ENCODE measurements around the gene EXT2. TPM values are rescaled to one million over a fixed set of nuclear protein-coding genes. Genes with fewer than 3 reads are reported as not detected.

EXT2 gene
- total RNA-seq, 1 experiment from 2014 or later, result 42.9 TPM

- Histone ChIP-seq H3K27me3 (ENCODE audit: insufficient read depth, low read length) (no peaks in the 10 kb centered on the region), H2BK120ac (ENCODE audit: low read depth, low read length, poor library complexity, severe bottlenecking) (no peak overlapping the region), H2BK15ac (ENCODE audit: low read depth, low read length) (no peak overlapping the region), H3K14ac (ENCODE audit: insufficient read depth, low read length) (no peak overlapping the region), H3K23ac (ENCODE audit: insufficient read length, low read depth, low read length) (no peak overlapping the region), H3K79me2 (ENCODE audit: insufficient read depth, low read length) (no peaks in the 10 kb centered on the region), H4K91ac (ENCODE audit: insufficient read length, low read depth, low read length) (no peak overlapping the region), H3K4ac (ENCODE audit: low read depth, low read length) (no peak overlapping the region), H4K5ac (ENCODE audit: insufficient read length, low read depth, low read length) (no peak overlapping the region), H3T11ph (ENCODE audit: low read length) (no peak overlapping the region), H2BK20ac (ENCODE audit: low read depth, low read length, poor library complexity, severe bottlenecking) (no peak overlapping the region), H3K27ac (ENCODE audit: insufficient read length, low read depth, low read length) (no peak overlapping the region), H3K18ac (ENCODE audit: insufficient read length, low read depth, low read length) (no peak overlapping the region), H2BK5ac (ENCODE audit: insufficient read length, low read length) (no peak overlapping the region), H3K4me2 (ENCODE audit: insufficient read depth, insufficient read length, low read length) (no peak overlapping the region), H3K9me3 (ENCODE audit: control insufficient read depth, low read depth, low read length) (no peaks in the 10 kb centered on the region), H4K20me1 (ENCODE audit: control insufficient read depth, insufficient read depth, insufficient read length) (no peaks in the 10 kb centered on the region), H3K9ac (ENCODE audit: extremely low read depth, insufficient read length, low read length) (no peak overlapping the region), H3K56ac (ENCODE audit: insufficient read length, low read depth, low read length) (no peak overlapping the region), H3K23me2 (ENCODE audit: insufficient read length, low read depth, low read length, poor library complexity, severe bottlenecking) (no peaks in the 10 kb centered on the region), H2BK12ac (ENCODE audit: insufficient read length, low read depth, low read length) (no peak overlapping the region), H3K79me1 (ENCODE audit: insufficient read depth, low read depth, low read length, poor library complexity, severe bottlenecking) (no peaks in the 10 kb centered on the region), H3K4me1 (ENCODE audit: insufficient read depth, low read length) (no peaks in the 10 kb centered on the region), H2AK5ac (ENCODE audit: insufficient read length, low read length) (no peak overlapping the region), H4K8ac (replicated peaks; ENCODE audit: insufficient read length, low read depth, low read length) (no peak overlapping the region), H2AFZ (ENCODE audit: low read length) (no peak overlapping the region)
- DNase-seq, result no peak
- H3K36me3 Mint-ChIP-seq (ENCODE audit: insufficient read depth in 1 of 3, low read depth in 3 of 3), result no peaks in the 10 kb centered on the region
- H3K4me1 Mint-ChIP-seq, result peaks cover 4 to 8% of the 10 kb centered on the region in 2 experiments; a peak in 3 of 4 replicates
- H3K27me3 Mint-ChIP-seq (ENCODE audit: low read depth), result peaks cover 10% of the 10 kb centered on the region
- no CpG with 5 or more reads among the region's 6 CpGs for WGBS (ENCODE audit: extremely low coverage, insufficient read length, low lambda C conversion rate)
- no peaks in the 10 kb centered on the region for H3K9me3 Mint-ChIP-seq
- TF ChIP-seq, protein P1, sequence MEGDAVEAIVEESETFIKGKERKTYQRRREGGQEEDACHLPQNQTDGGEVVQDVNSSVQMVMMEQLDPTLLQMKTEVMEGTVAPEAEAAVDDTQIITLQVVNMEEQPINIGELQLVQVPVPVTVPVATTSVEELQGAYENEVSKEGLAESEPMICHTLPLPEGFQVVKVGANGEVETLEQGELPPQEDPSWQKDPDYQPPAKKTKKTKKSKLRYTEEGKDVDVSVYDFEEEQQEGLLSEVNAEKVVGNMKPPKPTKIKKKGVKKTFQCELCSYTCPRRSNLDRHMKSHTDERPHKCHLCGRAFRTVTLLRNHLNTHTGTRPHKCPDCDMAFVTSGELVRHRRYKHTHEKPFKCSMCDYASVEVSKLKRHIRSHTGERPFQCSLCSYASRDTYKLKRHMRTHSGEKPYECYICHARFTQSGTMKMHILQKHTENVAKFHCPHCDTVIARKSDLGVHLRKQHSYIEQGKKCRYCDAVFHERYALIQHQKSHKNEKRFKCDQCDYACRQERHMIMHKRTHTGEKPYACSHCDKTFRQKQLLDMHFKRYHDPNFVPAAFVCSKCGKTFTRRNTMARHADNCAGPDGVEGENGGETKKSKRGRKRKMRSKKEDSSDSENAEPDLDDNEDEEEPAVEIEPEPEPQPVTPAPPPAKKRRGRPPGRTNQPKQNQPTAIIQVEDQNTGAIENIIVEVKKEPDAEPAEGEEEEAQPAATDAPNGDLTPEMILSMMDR (conservative IDR thresholded peaks at IDR 0.05), result no peak
- no peak overlapping the region for H3K27ac Mint-ChIP-seq
- H3K4me3 Mint-ChIP-seq, result no peak overlapping the region
Observed at GRCh38 chr11:44058275-44058674, 37.2 kb upstream of the EXT2 start.
